ENCODE data around the gene NPC1L1. TPM values are rescaled to one million over a fixed set of nuclear protein-coding genes. Genes with fewer than 3 reads are reported as not detected.
A peak's percentile ranks its signal among the peaks of the same experiment; 100 is the strongest.
"Not testable (repeated sequence)": the region's sequence is repeated elsewhere in the genome, so short reads cannot be mapped to it uniquely, and the experiment has no call there.

NPC1L1 gene
- total and polyA plus RNA-seq, 2 of the 13 experiments (the other 11 are each of a cell fraction or from before 2014, with no cell fraction given): 4.8 to 14.5 TPM

DNA sequence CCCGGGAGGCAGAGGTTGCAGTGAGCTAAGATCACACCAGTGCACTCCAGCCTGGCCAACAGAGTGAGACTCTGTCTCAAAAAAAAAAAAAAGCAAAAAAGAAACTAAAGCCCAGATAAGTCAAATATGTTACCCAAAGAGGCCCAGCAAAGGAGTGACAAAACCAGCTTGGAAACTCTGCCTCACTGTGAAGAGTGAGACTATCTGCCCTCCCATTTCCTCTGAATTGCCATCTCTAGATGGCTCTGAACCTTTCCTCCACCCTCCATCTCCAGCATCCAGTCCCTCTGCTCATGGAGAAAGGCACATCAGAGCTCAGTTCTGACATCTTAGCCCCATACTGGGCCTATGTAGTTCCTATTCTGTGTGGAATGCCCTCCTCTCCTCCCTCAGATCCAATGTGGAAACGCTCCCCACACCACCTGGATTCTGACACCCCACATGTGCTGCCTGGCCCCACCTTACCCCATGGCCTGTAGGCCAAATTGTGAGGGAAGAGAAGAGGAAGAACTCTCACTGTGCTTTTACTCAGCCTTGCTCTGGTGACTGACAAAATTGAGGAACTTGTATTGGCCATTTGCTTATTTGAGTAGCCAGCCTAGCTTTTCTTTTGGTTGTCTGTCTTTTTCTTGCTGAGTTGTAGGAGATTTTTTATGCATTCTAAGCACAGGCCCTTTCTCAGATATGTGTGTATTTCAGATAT, 32.7 kb downstream of the NPC1L1 start:
- 0% methylated on average over 2 of the region's 2 CpGs for WGBS (ENCODE audit: low lambda C conversion rate)
- in situ Hi-C loops (cut with HindIII; ENCODE audit: extremely low pct_ligation_motif_present, low pct_unique_long_range_greater_than_20kb): no loop called here
- CTCF ChIA-PET (ENCODE audit: low intra/inter-chr PET ratio, low total read pairs): no interaction called here

GRCh38 chr7:44506592-44507288, 34.4 kb downstream of the NPC1L1 start:
- H2AFZ ChIP-seq (ENCODE audit: low read length); H3K9me3 ChIP-seq (ENCODE audit: low read length); DNase-seq (ENCODE audit: low spot score); POLR2A ChIA-PET; FAIRE-seq; H3K27ac ChIP-seq (ENCODE audit: extremely low read length, insufficient read depth, low read length); H3K4me3 ChIP-seq (replicated peaks in 1 of 3; ENCODE audit: insufficient read depth in 1 of 3, low read depth in 2 of 3, low read length in 3 of 3); CTCF ChIA-PET (ENCODE audit: low intra/inter-chr PET ratio, low total read pairs); H3K79me2 ChIP-seq (ENCODE audit: insufficient read depth, low read length); H4K20me1 ChIP-seq (ENCODE audit: insufficient read depth, low read length); in situ Hi-C loops (cut with HindIII; ENCODE audit: extremely low pct_ligation_motif_present, low pct_unique_long_range_greater_than_20kb); H3K27me3 ChIP-seq (ENCODE audit: control insufficient read depth in 1 of 2, insufficient read depth in 2 of 2, low read length in 2 of 2); H3K9ac ChIP-seq (ENCODE audit: insufficient read depth, low read depth, low read length); BruUV-seq (replicated peaks); H3K4me2 ChIP-seq (ENCODE audit: low read depth, low read length); intact Hi-C loops (cut with micrococcal nuclease; ENCODE audit: unreplicated experiment); ATAC-seq; H3K36me3 ChIP-seq (replicated peaks in 1 of 2; ENCODE audit: control insufficient read depth in 1 of 2, insufficient read depth in 2 of 2, low read length in 2 of 2): not testable (repeated sequence)
- peaks cover 10% of the 10 kb centered on the region for H3K4me1 ChIP-seq (ENCODE audit: insufficient read depth, low read length)
- WGBS (ENCODE audit: low lambda C conversion rate): 32% methylated on average over 3 of the region's 3 CpGs
- peak; percentile 94 for TF ChIP-seq ZNF431 (CRISPR knock-in tag; IDR thresholded peaks at IDR 0.05; ENCODE audit: borderline replicate concordance, low read depth)

More for the DNA sequence above, 32.7 kb downstream of the NPC1L1 start:
- no peak for TF ChIP-seq FOXA1 (IDR thresholded peaks at IDR 0.05)
- no peak for TF ChIP-seq FOXA1 (CRISPR knock-in tag; IDR thresholded peaks at IDR 0.05)
- TF ChIP-seq, protein P1, sequence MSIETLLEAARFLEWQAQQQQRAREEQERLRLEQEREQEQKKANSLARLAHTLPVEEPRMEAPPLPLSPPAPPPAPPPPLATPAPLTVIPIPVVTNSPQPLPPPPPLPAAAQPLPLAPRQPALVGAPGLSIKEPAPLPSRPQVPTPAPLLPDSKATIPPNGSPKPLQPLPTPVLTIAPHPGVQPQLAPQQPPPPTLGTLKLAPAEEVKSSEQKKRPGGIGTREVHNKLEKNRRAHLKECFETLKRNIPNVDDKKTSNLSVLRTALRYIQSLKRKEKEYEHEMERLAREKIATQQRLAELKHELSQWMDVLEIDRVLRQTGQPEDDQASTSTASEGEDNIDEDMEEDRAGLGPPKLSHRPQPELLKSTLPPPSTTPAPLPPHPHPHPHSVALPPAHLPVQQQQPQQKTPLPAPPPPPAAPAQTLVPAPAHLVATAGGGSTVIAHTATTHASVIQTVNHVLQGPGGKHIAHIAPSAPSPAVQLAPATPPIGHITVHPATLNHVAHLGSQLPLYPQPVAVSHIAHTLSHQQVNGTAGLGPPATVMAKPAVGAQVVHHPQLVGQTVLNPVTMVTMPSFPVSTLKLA (IDR thresholded peaks at IDR 0.05): peak; percentile 81
- no peak for DNase-seq (ENCODE audit: low spot score)
- no peaks in the 10 kb centered on the region for H3K79me2 ChIP-seq (ENCODE audit: insufficient read depth, low read length)
- no peaks in the 10 kb centered on the region for H3K27me3 ChIP-seq (ENCODE audit: control insufficient read depth in 1 of 2, insufficient read depth in 2 of 2, low read length in 2 of 2)
- no peak overlapping the region for H3K9ac ChIP-seq (ENCODE audit: insufficient read depth, low read depth, low read length)
- no peak for FAIRE-seq
- POLR2A ChIA-PET: no interaction called here
- H2AFZ ChIP-seq (ENCODE audit: low read length): no peak overlapping the region
- H3K9me3 ChIP-seq (ENCODE audit: low read length): no peaks in the 10 kb centered on the region
- H3K4me1 ChIP-seq (ENCODE audit: insufficient read depth, low read length): peaks cover 11% of the 10 kb centered on the region
- no peak; the same call in 2 of the 3 replicates for ATAC-seq
- peaks cover 3 to 7% of the 10 kb centered on the region in 2 experiments; a peak in 3 of 5 replicates for H3K36me3 ChIP-seq (replicated peaks in 1 of 2; ENCODE audit: control insufficient read depth in 1 of 2, insufficient read depth in 2 of 2, low read length in 2 of 2)
- no peaks in the 10 kb centered on the region for H4K20me1 ChIP-seq (ENCODE audit: insufficient read depth, low read length)
- no peak overlapping the region for H3K27ac ChIP-seq (ENCODE audit: extremely low read length, insufficient read depth, low read length)
- BruUV-seq (replicated peaks): no TSS peak
- intact Hi-C loops (cut with micrococcal nuclease; ENCODE audit: unreplicated experiment): no loop called here
- H3K4me2 ChIP-seq (ENCODE audit: low read depth, low read length): no peak overlapping the region
- H3K4me3 ChIP-seq (replicated peaks in 1 of 3; ENCODE audit: insufficient read depth in 1 of 3, low read depth in 2 of 3, low read length in 3 of 3): no peak overlapping the region

All from HepG2 (cell line).